HUES64 (cell line): ENCODE data around the gene STAMBP.
"Not testable (repeated sequence)": the region's sequence is repeated elsewhere in the genome, so short reads cannot be mapped to it uniquely, and the experiment has no call there.

ENCODE experiments used
- H3K27ac ChIP-seq: 2 replicates; pipeline ENCODE4 v1.7.0; 2013; ENCODE audit warnings: low read depth, low read length, inconsistent platforms
- H3K27me3 ChIP-seq: 2 replicates; pipeline ENCODE4 v1.6.1; 2013; ENCODE audit warnings: mild to moderate bottlenecking, low read length; ENCODE audit not compliant: insufficient read depth
- H3K36me3 ChIP-seq: 2 replicates; pipeline ENCODE4 v1.6.1; 2013; ENCODE audit warnings: mild to moderate bottlenecking, low read length; ENCODE audit not compliant: insufficient read depth
- H3K4me1 ChIP-seq: 2 replicates; pipeline ENCODE4 v1.6.1; 2013; ENCODE audit warnings: mild to moderate bottlenecking, low read length, moderate library complexity; ENCODE audit not compliant: insufficient read depth
- H3K4me3 ChIP-seq: 2 replicates; pipeline ENCODE4 v1.5.1; 2013; ENCODE audit warnings: mild to moderate bottlenecking, low read length, moderate library complexity
- H3K9ac ChIP-seq: 2 replicates; pipeline ENCODE4 v1.6.1; 2013; ENCODE audit warnings: mild to moderate bottlenecking, low read depth, low read length
- H3K9me3 ChIP-seq: 2 replicates; pipeline ENCODE4 v1.6.1; 2013; ENCODE audit warnings: low read depth, low read length; ENCODE audit not compliant: insufficient read depth
- WGBS: fragments of 150-250, 120-280 bp; methylation state at CpG from one replicate; pipeline ENCODE4 v1.1.7; 2013; ENCODE audit warnings: missing lambda C conversion rate; 5-methylcytosine and 5-hydroxymethylcytosine counted together

The STAMBP gene

GRCh38 chr2:73897934-73898333 lies 69.2 kb downstream of the STAMBP start:
- Histone ChIP-seq H3K36me3 (no peaks in the 10 kb centered on the region), H3K4me1 (peaks cover 3% of the 10 kb centered on the region; the same call in 1 of the 2 replicates), H3K27me3 (no peaks in the 10 kb centered on the region; the same call in 1 of the 2 replicates), H3K9ac (no peak overlapping the region), H3K4me3 (no peak overlapping the region), H3K27ac (no peak overlapping the region), H3K9me3 (no peaks in the 10 kb centered on the region)
- 81% methylated on average over 6 of the region's 6 CpGs for WGBS

GRCh38 chr2:73899801-73900336 lies 71.1 kb downstream of the STAMBP start:
- H3K4me1 ChIP-seq, result peaks cover 3% of the 10 kb centered on the region; the same call in 1 of the 2 replicates
- H3K27me3 ChIP-seq, result no peaks in the 10 kb centered on the region; the same call in 1 of the 2 replicates
- H3K27ac ChIP-seq, result no peak overlapping the region
- H3K36me3 ChIP-seq, result no peaks in the 10 kb centered on the region
- 88% methylated on average over 8 of the region's 8 CpGs for WGBS
- H3K4me3 ChIP-seq, result no peak overlapping the region
- no peak overlapping the region for H3K9ac ChIP-seq
- H3K9me3 ChIP-seq, result no peaks in the 10 kb centered on the region

DNA sequence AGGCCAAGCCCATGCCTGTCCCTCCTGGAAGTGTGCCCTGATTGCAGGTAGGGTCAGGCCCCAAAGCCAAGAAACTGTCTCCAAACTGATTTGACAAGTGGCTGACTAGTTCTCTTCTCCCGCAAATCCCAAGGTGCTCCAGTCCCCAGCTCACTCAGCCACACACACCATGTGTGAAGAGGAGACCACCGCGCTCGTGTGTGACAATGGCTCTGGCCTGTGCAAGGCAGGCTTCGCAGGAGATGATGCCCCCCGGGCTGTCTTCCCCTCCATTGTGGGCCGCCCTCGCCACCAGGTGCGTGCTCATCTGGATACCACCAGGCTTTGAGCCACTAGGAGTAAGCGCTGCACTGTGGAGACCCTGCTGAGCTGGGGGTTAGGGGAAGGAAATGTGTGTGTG lies 72.4 kb downstream of the STAMBP start:
- 92% methylated on average over 9 of the region's 10 CpGs for WGBS

GRCh38 chr2:73902284-73902683 lies 73.5 kb downstream of the STAMBP start:
- no peak overlapping the region for H3K27ac ChIP-seq
- WGBS, result 86% methylated on average over 4 of the region's 4 CpGs
- no peaks in the 10 kb centered on the region for H3K9me3 ChIP-seq
- H3K27me3 ChIP-seq, result no peaks in the 10 kb centered on the region; the same call in 1 of the 2 replicates
- 0 out of 2 replicates have a peak, but pooled peaks cover under 1% of the 10 kb centered on the region for H3K4me1 ChIP-seq
- H3K4me3 ChIP-seq, result no peak overlapping the region
- no peaks in the 10 kb centered on the region for H3K36me3 ChIP-seq
- H3K9ac ChIP-seq, result no peak overlapping the region

More for the DNA sequence above, 72.4 kb downstream of the STAMBP start:
- Histone ChIP-seq H3K27me3 (no peaks in the 10 kb centered on the region; the same call in 1 of the 2 replicates), H3K4me1 (peaks cover 3% of the 10 kb centered on the region; the same call in 1 of the 2 replicates), H3K27ac (no peak overlapping the region), H3K36me3 (no peaks in the 10 kb centered on the region), H3K4me3 (no peak overlapping the region), H3K9ac (no peak overlapping the region), H3K9me3 (no peaks in the 10 kb centered on the region)

DNA sequence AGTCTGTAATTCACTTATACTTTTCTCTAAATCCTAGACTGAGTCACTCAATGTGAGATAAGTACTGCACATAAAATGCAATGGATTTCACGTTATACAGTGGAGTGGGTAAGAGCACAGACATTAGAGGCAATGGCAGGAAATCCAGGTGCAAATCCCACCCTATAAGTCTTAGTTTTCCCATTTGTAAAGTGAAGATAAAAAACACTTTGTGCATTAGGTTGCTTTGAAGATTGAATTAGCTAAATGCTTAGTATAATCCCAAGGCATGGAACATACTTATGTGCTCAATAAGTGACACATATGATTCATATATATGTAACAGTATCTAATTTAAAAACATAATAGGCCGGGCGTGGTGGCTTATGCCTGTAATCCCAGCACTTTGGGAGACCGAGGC lies 74.6 kb downstream of the STAMBP start:
- Histone ChIP-seq H3K9me3 (no peaks in the 10 kb centered on the region), H3K9ac (no peak overlapping the region), H3K27me3 (no peaks in the 10 kb centered on the region; the same call in 1 of the 2 replicates), H3K4me3 (no peak overlapping the region), H3K36me3 (no peaks in the 10 kb centered on the region), H3K4me1 (no peaks in the 10 kb centered on the region), H3K27ac (no peak overlapping the region)
- WGBS, result 92% methylated on average over 4 of the region's 4 CpGs

DNA sequence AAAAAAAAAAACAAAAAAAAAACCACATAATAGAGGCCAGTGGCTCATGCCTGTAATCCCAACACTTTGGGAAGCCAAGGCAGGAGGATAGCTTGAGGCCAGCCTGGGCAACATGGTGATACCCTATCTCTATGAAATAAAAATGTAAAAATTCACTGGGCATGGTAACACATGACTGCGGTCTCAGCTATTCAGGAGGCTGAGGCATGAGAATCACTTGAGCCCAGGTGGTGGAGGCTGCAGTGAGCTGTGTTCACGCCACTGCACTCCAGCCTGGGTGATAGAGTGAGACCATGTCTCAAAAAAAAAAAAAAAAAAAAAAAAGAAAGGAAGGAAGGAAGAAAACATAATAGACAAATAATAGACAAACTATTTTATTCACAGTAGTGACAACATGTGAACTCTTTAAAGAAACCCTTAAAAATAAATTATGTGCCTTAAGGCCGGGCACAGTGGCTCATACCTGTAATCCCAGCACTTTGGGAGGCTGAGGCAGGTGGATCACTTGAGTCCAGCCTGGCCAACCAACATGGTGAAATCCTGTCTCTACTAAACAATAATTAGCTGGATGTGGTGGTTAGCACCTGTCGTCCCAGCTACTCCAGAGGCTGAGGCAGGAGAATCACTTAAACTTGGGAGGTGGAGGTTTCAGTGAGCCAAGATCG lies 75.3 kb downstream of the STAMBP start:
- H3K4me3 ChIP-seq, H3K4me1 ChIP-seq, H3K9me3 ChIP-seq, H3K27me3 ChIP-seq, H3K27ac ChIP-seq, H3K36me3 ChIP-seq, H3K9ac ChIP-seq: not testable (repeated sequence)
- WGBS, result 88% methylated on average over 5 of the region's 5 CpGs

- Histone ChIP-seq H3K9me3 (no peaks in the 10 kb centered on the region), H3K4me3 (no peak overlapping the region), H3K4me1 (no peaks in the 10 kb centered on the region), H3K27me3 (no peaks in the 10 kb centered on the region; the same call in 1 of the 2 replicates), H3K36me3 (no peaks in the 10 kb centered on the region), H3K27ac (no peak overlapping the region), H3K9ac (no peak overlapping the region)
- WGBS, result no CpG with 5 or more reads among the region's 1 CpG
These were observed 76.2 kb downstream of the STAMBP start for GRCh38 chr2:73904952-73905351.

- Histone ChIP-seq H3K36me3 (no peaks in the 10 kb centered on the region), H3K4me1 (no peaks in the 10 kb centered on the region), H3K27ac (no peak overlapping the region), H3K9ac (no peak overlapping the region), H3K4me3 (no peak overlapping the region), H3K27me3 (no peaks in the 10 kb centered on the region; the same call in 1 of the 2 replicates), H3K9me3 (no peaks in the 10 kb centered on the region)
- WGBS, result 90% methylated on average over 5 of the region's 5 CpGs
These were observed 78.2 kb downstream of the STAMBP start for GRCh38 chr2:73906847-73907505.

DNA sequence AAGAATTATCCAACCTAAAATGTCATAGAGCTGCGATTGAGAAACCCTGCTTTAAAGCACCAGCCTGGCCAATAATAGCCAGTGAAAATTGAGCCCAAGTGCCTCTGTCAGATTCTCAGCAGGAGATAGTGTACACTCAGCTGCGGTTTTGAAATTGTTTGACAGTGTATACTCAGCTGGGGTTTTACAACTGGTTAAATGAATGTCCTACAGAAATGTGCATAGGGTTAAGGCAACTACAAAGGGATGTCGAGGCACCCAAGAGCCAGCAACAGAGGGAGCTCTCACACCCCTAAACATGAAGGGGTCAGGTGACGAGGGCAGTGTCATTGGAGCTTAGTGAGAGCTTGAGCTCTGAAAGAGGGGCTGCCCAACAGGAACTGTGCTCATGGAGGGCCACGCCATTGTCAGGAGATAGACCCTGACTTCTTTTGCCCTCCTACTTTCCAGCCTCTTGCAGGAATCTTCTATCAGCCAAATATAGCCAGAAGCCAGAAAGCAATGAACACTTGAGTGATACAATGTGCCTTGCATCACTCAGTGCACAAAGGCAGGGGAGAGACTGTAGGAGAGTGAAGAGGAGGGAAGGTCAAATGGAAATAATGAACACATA lies 79.2 kb downstream of the STAMBP start:
- Histone ChIP-seq H3K27ac (no peak overlapping the region), H3K36me3 (no peaks in the 10 kb centered on the region), H3K4me1 (no peaks in the 10 kb centered on the region), H3K4me3 (no peak overlapping the region), H3K9me3 (no peaks in the 10 kb centered on the region), H3K27me3 (no peaks in the 10 kb centered on the region), H3K9ac (no peak overlapping the region)
- whole genome bisulfite sequencing, result 66% methylated on average over 5 of the region's 5 CpGs

GRCh38 chr2:73908689-73909652 lies 80.2 kb downstream of the STAMBP start:
- 83% methylated on average over 10 of the region's 10 CpGs for WGBS
- Histone ChIP-seq H3K27ac (no peak overlapping the region), H3K9me3 (no peaks in the 10 kb centered on the region), H3K4me1 (no peaks in the 10 kb centered on the region), H3K27me3 (no peaks in the 10 kb centered on the region), H3K4me3 (no peak overlapping the region), H3K36me3 (no peaks in the 10 kb centered on the region), H3K9ac (no peak overlapping the region)
